Urothelium cell line (cell line): ENCODE results near the gene WDR18.

Experiments used
- DNase-seq: peaks from one replicate; pipeline ENCODE4 v3.0.0; 2011; ENCODE audit warnings: low spot score, mixed read lengths
- FAIRE-seq: peaks from 2 replicates; lab custom pipeline; 2011; peaks lifted over from hg19 to GRCh38; lab: Jason Lieb, UNC

Gene WDR18, protein sequence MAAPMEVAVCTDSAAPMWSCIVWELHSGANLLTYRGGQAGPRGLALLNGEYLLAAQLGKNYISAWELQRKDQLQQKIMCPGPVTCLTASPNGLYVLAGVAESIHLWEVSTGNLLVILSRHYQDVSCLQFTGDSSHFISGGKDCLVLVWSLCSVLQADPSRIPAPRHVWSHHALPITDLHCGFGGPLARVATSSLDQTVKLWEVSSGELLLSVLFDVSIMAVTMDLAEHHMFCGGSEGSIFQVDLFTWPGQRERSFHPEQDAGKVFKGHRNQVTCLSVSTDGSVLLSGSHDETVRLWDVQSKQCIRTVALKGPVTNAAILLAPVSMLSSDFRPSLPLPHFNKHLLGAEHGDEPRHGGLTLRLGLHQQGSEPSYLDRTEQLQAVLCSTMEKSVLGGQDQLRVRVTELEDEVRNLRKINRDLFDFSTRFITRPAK

DNA sequence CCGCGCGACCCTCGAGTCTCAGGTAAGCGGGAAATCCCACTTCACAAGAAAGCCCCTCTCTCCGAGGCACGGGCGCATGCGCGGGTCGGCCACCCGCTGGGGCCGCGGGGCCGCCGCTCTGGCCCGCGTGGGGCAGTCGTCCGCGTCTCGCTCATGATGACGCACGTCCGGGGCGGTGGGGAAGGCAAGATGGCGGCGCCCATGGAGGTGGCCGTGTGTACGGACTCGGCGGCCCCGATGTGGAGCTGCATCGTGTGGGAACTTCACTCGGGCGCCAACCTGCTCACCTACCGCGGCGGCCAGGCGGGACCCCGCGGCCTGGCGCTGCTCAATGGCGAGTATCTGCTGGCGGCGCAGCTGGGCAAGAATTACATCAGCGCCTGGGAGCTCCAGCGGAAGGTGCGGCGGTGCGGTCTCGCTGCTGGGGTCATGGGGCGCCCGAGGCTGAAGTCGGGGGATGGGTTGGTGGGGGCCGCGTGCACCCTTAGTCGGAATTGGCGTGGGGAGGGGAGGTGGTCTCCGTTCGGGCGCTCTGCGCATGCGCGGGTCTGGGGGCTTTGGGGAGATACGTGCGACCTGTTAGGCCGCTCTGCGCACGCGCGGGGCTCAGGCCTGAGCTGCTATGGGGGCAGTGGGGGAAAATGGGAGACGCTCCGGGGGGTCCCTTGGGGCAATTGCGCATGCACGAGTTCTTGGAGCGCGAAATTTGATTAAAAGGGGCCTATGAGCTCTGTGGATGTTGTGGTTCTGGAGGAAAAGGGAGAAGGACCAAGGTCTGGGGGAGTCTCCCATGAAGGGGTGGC lies at the start of gene WDR18:
Gene WDR18 (plus strand): TSS at position 181 of the 803 bp plus-strand sequence. CDS start 9 bp downstream, at position 190.
- DNase-seq, result peak; percentile 96
- no peak for FAIRE-seq

DNA sequence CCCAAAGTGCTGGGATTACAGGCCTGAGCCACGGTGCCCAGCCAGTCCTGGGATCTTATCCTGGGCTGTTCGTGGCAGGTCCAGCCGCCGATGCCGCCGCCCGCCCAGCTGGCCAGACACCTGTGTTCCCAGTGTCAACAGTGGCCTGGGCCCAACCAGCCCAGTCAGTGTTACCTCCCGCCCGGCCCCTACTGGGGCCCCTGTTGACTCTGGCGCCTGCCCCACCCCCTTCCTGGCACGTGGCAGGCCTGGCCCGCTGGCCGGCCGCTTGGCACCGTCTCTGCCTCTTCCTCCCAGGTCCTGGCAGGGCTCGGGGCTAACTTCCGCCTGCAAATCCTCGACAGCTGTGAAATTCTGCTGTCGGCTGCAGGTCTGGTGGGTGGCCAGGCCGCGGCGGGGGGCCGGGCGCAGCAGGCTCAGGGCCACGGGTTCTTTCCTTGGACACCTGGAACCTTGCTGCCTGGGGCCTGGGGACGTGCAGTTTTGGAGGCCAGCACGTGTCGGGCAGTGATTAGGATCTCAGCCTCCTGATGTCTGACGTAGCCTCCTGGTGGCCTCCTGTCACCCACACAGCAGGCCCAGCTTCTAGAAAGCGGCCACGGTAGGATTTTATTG lies 49.2 kb upstream of the WDR18 start:
- FAIRE-seq (no peak), DNase-seq (no peak)

GRCh38 chr19:936175-936546 lies 48.0 kb upstream of the WDR18 start:
- FAIRE-seq (no peak), DNase-seq (no peak)

DNA sequence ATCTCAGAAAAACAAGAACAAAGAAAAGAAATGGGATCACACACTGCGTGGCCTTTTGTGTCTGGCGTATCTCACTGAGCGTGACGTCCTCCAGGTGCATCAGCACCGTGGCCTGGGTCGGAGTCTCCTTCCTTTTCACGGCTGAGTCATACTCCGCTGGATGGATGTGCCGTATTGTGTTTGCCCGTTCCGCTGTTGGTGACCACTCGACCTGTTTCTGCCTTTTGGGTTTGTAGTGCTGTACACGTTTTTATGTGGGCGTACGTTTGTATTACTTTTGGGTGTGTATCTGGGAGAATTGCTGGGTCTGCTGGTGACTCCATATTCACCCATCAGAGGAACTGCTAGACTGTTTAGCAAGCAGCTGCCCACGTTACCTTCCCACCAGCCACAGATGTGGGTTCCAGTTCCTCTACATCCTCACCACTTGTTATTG lies 46.9 kb upstream of the WDR18 start:
- FAIRE-seq (no peak), DNase-seq (no peak)

DNA sequence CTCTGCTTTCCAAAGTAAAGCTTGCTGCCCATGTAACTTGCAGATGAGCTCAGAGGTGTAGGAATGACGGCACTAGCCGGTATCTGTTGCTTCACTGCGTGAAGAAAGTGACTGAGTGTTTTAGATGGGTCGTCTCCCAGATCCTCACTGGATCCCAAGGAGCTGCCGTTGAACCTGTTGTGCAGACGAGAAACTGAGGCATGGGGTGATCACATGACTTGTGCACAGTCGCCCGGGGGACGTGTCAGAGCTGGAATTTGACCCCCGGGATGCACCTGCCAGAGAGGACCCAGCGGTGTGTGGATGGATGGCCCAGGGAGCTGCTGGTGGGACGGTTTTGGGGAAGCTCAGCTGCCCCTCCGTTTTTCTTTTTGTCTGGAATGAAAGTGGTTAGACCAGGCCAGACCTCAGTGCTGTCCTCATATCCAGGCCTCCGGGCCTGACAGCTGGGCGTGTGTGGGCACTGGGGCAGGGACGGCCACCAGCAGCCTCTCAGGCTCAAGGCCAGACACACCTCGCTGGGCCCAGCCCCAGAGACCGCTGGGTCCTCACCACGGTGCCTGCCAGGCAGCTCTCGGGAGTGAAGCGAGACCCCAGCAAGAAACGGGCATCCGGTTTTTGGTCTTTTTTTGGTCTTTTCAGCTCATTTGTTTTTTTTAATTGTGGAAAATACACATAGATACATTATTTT lies 45.8 kb upstream of the WDR18 start:
- FAIRE-seq (no peak), DNase-seq (no peak)

GRCh38 chr19:939439-939838 lies 44.7 kb upstream of the WDR18 start:
- FAIRE-seq (no peak), DNase-seq (no peak)

- DNase-seq, result no peak
- no peak for FAIRE-seq
These were observed 44.2 kb upstream of the WDR18 start for GRCh38 chr19:939922-940321.

DNA sequence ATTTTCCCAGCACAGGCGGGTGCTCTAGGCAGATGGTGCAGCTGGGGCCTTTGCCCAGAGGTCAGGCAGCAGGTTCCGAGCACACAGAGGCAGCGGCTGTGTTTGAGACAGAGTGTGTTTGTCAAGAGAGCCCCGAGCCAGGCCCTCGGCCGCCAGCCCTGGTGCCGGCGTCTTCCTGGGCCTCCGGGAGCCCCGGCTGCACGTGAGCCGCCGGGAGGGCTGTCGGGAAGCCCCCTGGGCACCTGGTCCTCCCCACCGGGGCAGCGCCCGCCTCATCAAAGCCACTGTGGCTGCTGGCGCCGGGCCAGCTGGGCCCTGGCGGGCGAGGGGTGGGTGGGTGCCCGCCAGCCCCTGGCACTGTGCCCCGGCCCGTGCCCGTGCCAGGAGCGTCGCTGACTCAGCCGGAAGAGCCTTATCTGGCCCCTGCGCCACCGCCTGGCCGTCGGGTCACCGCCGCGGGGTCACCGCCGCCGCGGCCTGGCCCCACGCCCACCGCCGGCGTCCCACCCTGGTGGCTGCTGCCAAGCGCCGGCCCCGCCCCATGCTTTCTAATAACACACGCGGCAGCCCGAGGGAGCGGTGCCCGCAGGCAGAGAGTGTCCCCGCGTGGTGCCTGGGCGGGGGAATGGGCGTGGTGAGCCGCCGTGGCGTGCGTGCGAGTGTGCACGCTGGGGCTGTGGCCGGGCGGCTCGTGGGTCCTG lies 43.4 kb upstream of the WDR18 start:
- FAIRE-seq, result no peak
- DNase-seq, result peak; percentile 80

- DNase-seq (no peak), FAIRE-seq (no peak)
These were observed 42.6 kb upstream of the WDR18 start for GRCh38 chr19:941292-942132.

DNA sequence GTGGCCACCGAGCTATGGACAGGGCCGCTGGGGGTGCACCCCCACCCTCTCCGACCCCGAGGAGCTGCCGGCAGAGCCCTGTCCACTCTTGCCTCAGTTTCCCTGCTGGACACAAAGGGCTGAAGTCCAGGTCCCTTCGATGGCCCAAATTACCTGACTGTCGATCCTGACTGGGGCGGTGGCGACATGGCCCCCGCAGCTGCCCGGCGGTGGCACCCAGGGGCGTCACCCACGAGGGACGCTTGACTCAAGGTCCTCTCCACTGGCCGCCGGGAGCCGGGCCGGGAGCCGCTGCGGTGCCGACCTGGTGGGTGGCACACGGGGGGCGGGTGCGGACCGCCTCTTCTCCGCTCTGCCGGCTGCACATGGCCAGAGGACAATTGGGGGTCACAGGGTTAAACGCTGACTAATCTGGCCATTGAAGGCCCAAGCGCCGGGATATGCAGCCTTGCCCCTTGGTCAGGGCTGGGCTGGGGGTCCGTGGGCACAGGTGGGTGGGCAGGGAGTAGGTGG lies 42.0 kb upstream of the WDR18 start:
- FAIRE-seq (no peak), DNase-seq (no peak)

- FAIRE-seq (no peak), DNase-seq (no peak)
These were observed 40.5 kb upstream of the WDR18 start for GRCh38 chr19:943551-944170.

DNA sequence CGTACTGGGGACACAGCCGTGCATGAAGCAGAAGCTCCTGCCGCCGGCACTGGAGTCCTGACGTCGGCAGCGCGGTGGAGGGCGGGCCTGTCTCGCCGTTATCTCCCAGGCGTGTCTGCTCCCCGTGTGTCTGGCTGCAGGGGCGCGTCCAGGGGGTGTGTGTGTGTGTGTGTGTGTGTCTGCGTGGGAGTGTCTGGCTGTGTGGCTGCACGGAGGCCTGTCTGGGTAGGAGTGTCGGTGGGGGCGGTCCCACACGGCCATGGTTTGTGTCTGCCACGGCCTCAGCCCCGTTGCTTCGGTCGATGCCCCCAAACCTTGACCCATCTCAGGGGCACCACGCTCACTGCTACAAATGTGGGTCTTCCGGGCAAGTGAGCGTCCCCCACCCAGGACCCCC lies 40.0 kb upstream of the WDR18 start:
- DNase-seq (no peak), FAIRE-seq (no peak)

- DNase-seq (no peak), FAIRE-seq (no peak)
These were observed 39.4 kb upstream of the WDR18 start for GRCh38 chr19:944663-945241.

GRCh38 chr19:945401-946252 lies 38.5 kb upstream of the WDR18 start:
- FAIRE-seq (no peak), DNase-seq (no peak)

GRCh38 chr19:947090-947706 lies 36.9 kb upstream of the WDR18 start:
- FAIRE-seq, result no peak
- DNase-seq, result no peak

- no peak for FAIRE-seq
- DNase-seq, result no peak
These were observed 36.2 kb upstream of the WDR18 start for GRCh38 chr19:947707-948539.
